Suprapubic skin (tissue), 4 donors: ENCODE measurements around the gene RNASET2. TPM values are rescaled to one million over a fixed set of nuclear protein-coding genes. Genes with fewer than 3 reads are reported as not detected.
A peak's percentile ranks its signal among the peaks of the same experiment; 100 is the strongest.

Experiments used
- DNase-seq, 2 donors: peaks; one replicate each; pipeline ENCODE4 v3.0.0-alpha.2; 2019; ENCODE audit warnings: low spot score in 2 of 2
- H3K27ac ChIP-seq: fragments of 200-600 bp; sonication (generic); one replicate; pipeline ENCODE4 v1.5.1; 2019
- H3K27me3 ChIP-seq: fragments of 200-600 bp; sonication (generic); one replicate; pipeline ENCODE4 v1.5.1; 2019
- H3K36me3 ChIP-seq: fragments of 200-600 bp; sonication (generic); one replicate; pipeline ENCODE4 v1.5.1; 2019
- H3K4me1 ChIP-seq: fragments of 200-600 bp; sonication (generic); one replicate; pipeline ENCODE4 v1.5.1; 2019
- H3K4me3 ChIP-seq: fragments of 200-600 bp; sonication (generic); one replicate; pipeline ENCODE4 v1.5.1; 2019; ENCODE audit warnings: mild to moderate bottlenecking
- H3K9me3 ChIP-seq: fragments of 200-600 bp; sonication (generic); one replicate; pipeline ENCODE4 v1.5.1; 2019
- CTCF ChIP-seq, 2 donors: fragments of 200-600 bp in 1 of 2; fragments of 450-650 bp in 1 of 2; sonication (generic) in 1 of 2; IDR thresholded peaks; one replicate each; pipeline ENCODE4 v1.5.1; 2016 to 2019; ENCODE audit warnings: antibody characterized with exemption in 2 of 2, mild to moderate bottlenecking in 1 of 2, moderate library complexity in 1 of 2
- EP300 ChIP-seq: sonication (generic); formaldehyde crosslinking; IDR thresholded peaks from one replicate; pipeline ENCODE4 v1.6.1; 2017; ENCODE audit warnings: antibody characterized with exemption
- POLR2A ChIP-seq, 2 donors: fragments of 450-650 bp; IDR thresholded peaks; one replicate each; pipeline ENCODE4 v1.6.1; 2017; ENCODE audit warnings: antibody characterized with exemption in 2 of 2, mild to moderate bottlenecking in 2 of 2, moderate library complexity in 2 of 2
- POLR2AphosphoS5 ChIP-seq, 3 donors: sonication (generic); formaldehyde crosslinking; IDR thresholded peaks; one replicate each; pipeline ENCODE4 v1.6.1; 2017; ENCODE audit warnings: antibody characterized with exemption in 3 of 3
- whole genome bisulfite sequencing: methylation state at CpG from one replicate; pipeline ENCODE4 v1.1.5; 2018; 5-methylcytosine and 5-hydroxymethylcytosine counted together
- total RNA-seq, 4 donors: library from RNA; depleted of rRNA; stranded (reverse); fragments of >200 nt; gene quantifications; one replicate each; pipeline ENCODE4 v1.1.0, GENCODE V29; 2016

Gene RNASET2
- total RNA-seq, 4 donors from 2014 or later: 36.3 to 62.5 (median 53.9) TPM

GRCh38 chr6:166999145-166999883, 43.0 kb upstream of the RNASET2 start, which contains the start of gene CEP43:
CEP43 (plus strand) TSS chr6:166999397; CDS start chr6:166999413, 16 bp downstream.
- H3K4me3 ChIP-seq: peak within 1 kb of the TSS; percentile 88
- H3K9me3 ChIP-seq: no peaks in the 10 kb centered on the region
- peak; percentile 92 to 93 for DNase-seq
- TF ChIP-seq EP300 (no peak), POLR2AphosphoS5 (IDR thresholded peaks at IDR 0.05) (no peak), POLR2A (IDR thresholded peaks at IDR 0.05) (no peak), CTCF (IDR thresholded peaks at IDR 0.05) (no peak)
- no peaks in the 10 kb centered on the region for H3K36me3 ChIP-seq
- 0% methylated on average over 1 of the region's 93 CpGs for WGBS
- peak within 1 kb of the TSS; percentile 65 for H3K27ac ChIP-seq
- H3K4me1 ChIP-seq: peaks cover 19% of the 10 kb centered on the region
- no peaks in the 10 kb centered on the region for H3K27me3 ChIP-seq

GRCh38 chr6:166998256-166999144, 42.1 kb upstream of the RNASET2 start:
- WGBS: under 1% methylated on average over 36 of the region's 96 CpGs
- H3K27ac ChIP-seq: peak overlapping the region; percentile 65
- H3K27me3 ChIP-seq: no peaks in the 10 kb centered on the region
- peaks cover 19% of the 10 kb centered on the region for H3K4me1 ChIP-seq
- peak overlapping the region; percentile 88 for H3K4me3 ChIP-seq
- peak; percentile 69 to 83 for DNase-seq
- H3K9me3 ChIP-seq: no peaks in the 10 kb centered on the region
- TF ChIP-seq EP300: no peak
- H3K36me3 ChIP-seq: no peaks in the 10 kb centered on the region

- H3K9me3 ChIP-seq: no peaks in the 10 kb centered on the region
- H3K4me3 ChIP-seq: peak overlapping the region; percentile 88
- WGBS: 20% methylated on average over 6 of the region's 38 CpGs
- peak in 1 of 2 donors; percentile 75 for DNase-seq
- peaks cover 19% of the 10 kb centered on the region for H3K4me1 ChIP-seq
- H3K27ac ChIP-seq: peak overlapping the region; percentile 65
- TF ChIP-seq CTCF (IDR thresholded peaks at IDR 0.05) (peak in 1 of 2 donors; percentile 28), POLR2A (IDR thresholded peaks at IDR 0.05) (no peak)
- no peaks in the 10 kb centered on the region for H3K27me3 ChIP-seq
- H3K36me3 ChIP-seq: no peaks in the 10 kb centered on the region
Measured at GRCh38 chr6:166997768-166998255, 41.5 kb upstream of the RNASET2 start.

- Histone ChIP-seq H3K4me3 (no peak overlapping the region), H3K36me3 (no peaks in the 10 kb centered on the region), H3K9me3 (no peaks in the 10 kb centered on the region), H3K27me3 (no peaks in the 10 kb centered on the region), H3K27ac (no peak overlapping the region), H3K4me1 (peaks cover 19% of the 10 kb centered on the region)
- no peak for DNase-seq
- WGBS: 69% methylated on average over 3 of the region's 3 CpGs
- TF ChIP-seq CTCF (IDR thresholded peaks at IDR 0.05) (no peak), POLR2A (IDR thresholded peaks at IDR 0.05) (no peak), EP300 (no peak), POLR2AphosphoS5 (IDR thresholded peaks at IDR 0.05) (no peak)
Measured at GRCh38 chr6:166997348-166997747, 41.0 kb upstream of the RNASET2 start.

- H3K4me3 ChIP-seq: no peak overlapping the region
- no peak for TF ChIP-seq POLR2A (IDR thresholded peaks at IDR 0.05)
- no peak for TF ChIP-seq CTCF (IDR thresholded peaks at IDR 0.05)
- no peak for TF ChIP-seq POLR2AphosphoS5 (IDR thresholded peaks at IDR 0.05)
- no peak for TF ChIP-seq EP300
- H3K27ac ChIP-seq: no peak overlapping the region
- peaks cover 19% of the 10 kb centered on the region for H3K4me1 ChIP-seq
- H3K9me3 ChIP-seq: no peaks in the 10 kb centered on the region
- no peak for DNase-seq
- H3K36me3 ChIP-seq: no peaks in the 10 kb centered on the region
- H3K27me3 ChIP-seq: no peaks in the 10 kb centered on the region
- WGBS: 95% methylated on average over 7 of the region's 7 CpGs
Measured at GRCh38 chr6:166996406-166996805, 40.1 kb upstream of the RNASET2 start.
